CD8-positive, alpha-beta memory T cell (primary cell): Measurements from ENCODE around the gene SREK1IP1. TPM values are rescaled to one million over a fixed set of nuclear protein-coding genes. Genes with fewer than 3 reads are reported as not detected.

Experiments
- CTCF ChIA-PET: fragments of 350-600 bp; sonication (Branson Sonifier 250); formaldehyde crosslinking; loops from one replicate; lab custom pipeline; 2021; ENCODE audit warnings: antibody characterized with exemption; lab: Charles Lee
- POLR2A ChIA-PET: fragments of 350-600 bp; sonication (Branson Sonifier 250); formaldehyde crosslinking; loops from one replicate; lab custom pipeline; 2021; ENCODE audit warnings: antibody characterized with exemption; lab: Charles Lee
- DNase-seq, 5 donors: peaks; one replicate each; pipeline versions ENCODE4 v3.0.0 to v3.0.0-alpha.2; 2020 to 2022; ENCODE audit warnings: mixed read lengths in 1 of 5
- H3K27ac ChIP-seq: one replicate; pipeline ENCODE4 v1.7.0; 2013; ENCODE audit warnings: low read depth, mild to moderate bottlenecking, low read length, moderate library complexity
- H3K27me3 ChIP-seq: 2 replicates; pipeline ENCODE4 v1.7.0; 2013; ENCODE audit warnings: low read length, mild to moderate bottlenecking; ENCODE audit not compliant: insufficient read depth, poor library complexity, severe bottlenecking
- H3K36me3 ChIP-seq: 2 replicates; pipeline ENCODE4 v1.7.0; 2013; ENCODE audit warnings: mild to moderate bottlenecking, low read length, moderate library complexity; ENCODE audit not compliant: insufficient read depth
- H3K4me1 ChIP-seq: 2 replicates; pipeline ENCODE4 v1.7.0; 2013; ENCODE audit warnings: mild to moderate bottlenecking, low read length, moderate library complexity; ENCODE audit not compliant: insufficient read depth
- H3K4me3 ChIP-seq: 2 replicates; pipeline ENCODE4 v1.7.0; 2013; ENCODE audit warnings: mild to moderate bottlenecking, low read length
- H3K9me3 ChIP-seq: 2 replicates; pipeline ENCODE4 v1.7.0; 2013; ENCODE audit warnings: mild to moderate bottlenecking, low read length
- H3K27ac Mint-ChIP-seq, 8 donors: one replicate each; pipeline ENCODE4 v1.8.0; 2020 to 2021; ENCODE audit warnings: mixed read lengths in 8 of 8, mild to moderate bottlenecking in 6 of 8, inconsistent platforms in 3 of 8, moderate library complexity in 3 of 8
- H3K27me3 Mint-ChIP-seq, 2 donors: one replicate each; pipeline ENCODE4 v1.8.0; 2020 to 2021; ENCODE audit warnings: mixed read lengths in 2 of 2, mild to moderate bottlenecking in 1 of 2, moderate library complexity in 1 of 2
- H3K36me3 Mint-ChIP-seq, 3 donors: one replicate each; pipeline ENCODE4 v1.8.0; 2020 to 2021; ENCODE audit warnings: mixed read lengths in 3 of 3, inconsistent platforms in 1 of 3, mild to moderate bottlenecking in 1 of 3
- H3K4me1 Mint-ChIP-seq, 3 donors: one replicate each; pipeline ENCODE4 v1.8.0; 2020 to 2021; ENCODE audit warnings: mixed read lengths in 3 of 3, inconsistent platforms in 1 of 3, mild to moderate bottlenecking in 1 of 3
- H3K4me3 Mint-ChIP-seq, 7 donors: one replicate each; pipeline ENCODE4 v1.8.0; 2020 to 2021; ENCODE audit warnings: mixed read lengths in 7 of 7, mild to moderate bottlenecking in 6 of 7, moderate library complexity in 4 of 7, inconsistent platforms in 2 of 7
- H3K9me3 Mint-ChIP-seq, 5 donors: one replicate each; pipeline ENCODE4 v1.8.0; 2020 to 2022; ENCODE audit warnings: mixed read lengths in 5 of 5, mild to moderate bottlenecking in 3 of 5, moderate library complexity in 2 of 5, inconsistent platforms in 1 of 5
- polyA plus RNA-seq: library from polyadenylated mRNA; unstranded; fragments of 300-500 nt; fragmentation: Illumina TruSeq; gene quantifications from one replicate; pipeline ENCODE4 v1.2.3, GENCODE V29; 2021
- total RNA-seq, 2 experiments: library from RNA; stranded (reverse); gene quantifications; one replicate each; pipeline ENCODE4 v1.2.3, GENCODE V29; 2021

SREK1IP1 gene
- total and polyA plus RNA-seq, 3 experiments from 2014 or later, result 27.3 to 28.2 (median 27.7) TPM

- H3K9me3 Mint-ChIP-seq, result no peaks in the 10 kb centered on the region
- H3K36me3 ChIP-seq, result no peaks in the 10 kb centered on the region
- H3K27me3 Mint-ChIP-seq, result no peaks in the 10 kb centered on the region
- H3K9me3 ChIP-seq, result no peaks in the 10 kb centered on the region
- ChIA-PET POLR2A (no interaction called here), CTCF (no interaction called here)
- no peak overlapping the region for H3K27ac ChIP-seq
- DNase-seq, result no peak
- peaks cover 4 to 58% (median 5%) of the 10 kb centered on the region in 3 donors for H3K36me3 Mint-ChIP-seq
- no peaks in the 10 kb centered on the region for H3K27me3 ChIP-seq
- no peaks in the 10 kb centered on the region for H3K4me1 ChIP-seq
- H3K4me3 Mint-ChIP-seq, result no peak overlapping the region
- H3K4me3 ChIP-seq, result no peak overlapping the region
- peaks cover 0 to 2% (median 0%) of the 10 kb centered on the region in 3 donors for H3K4me1 Mint-ChIP-seq
- no peak overlapping the region for H3K27ac Mint-ChIP-seq
These were observed 27.8 kb upstream of the SREK1IP1 start for GRCh38 chr5:64796301-64796700.

DNA sequence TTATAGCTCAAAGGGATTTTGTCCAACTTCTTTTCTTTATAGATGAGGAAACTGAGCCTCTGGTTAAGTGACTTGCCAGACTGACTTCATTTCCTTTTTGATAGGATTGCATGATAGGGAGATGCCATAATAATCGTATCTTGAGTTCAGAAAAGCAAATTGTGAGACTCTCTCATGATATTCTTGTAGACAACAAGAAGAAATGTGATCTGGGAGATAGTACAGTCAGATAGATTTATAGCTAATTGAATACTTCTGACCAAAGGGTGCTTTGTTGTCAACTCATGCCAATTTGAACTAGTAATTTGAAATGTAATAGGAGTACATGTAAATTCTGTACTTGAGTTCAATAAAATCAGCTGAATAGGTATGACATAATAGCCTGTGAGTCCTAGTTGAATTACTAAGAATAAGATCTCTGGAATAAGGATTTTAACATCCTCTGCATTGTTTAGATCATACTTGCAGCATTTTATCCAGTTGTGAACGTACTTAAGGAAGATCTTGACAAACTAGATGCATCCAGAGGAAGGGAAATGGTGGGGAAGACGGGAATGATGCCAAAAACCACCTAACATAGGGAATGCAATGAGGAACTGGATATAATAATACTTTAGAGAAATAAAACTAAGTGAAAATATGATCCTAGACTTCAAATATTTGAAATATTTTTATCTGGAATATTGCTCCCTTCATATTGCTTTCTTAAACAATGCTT lies 25.7 kb upstream of the SREK1IP1 start:
- ChIA-PET CTCF (interaction anchor here (1.4 kb wide), 1 partner anchor 10 kb away, joined by 4 read pairs; no protein-coding TSS in a partner anchor), POLR2A (no interaction called here)
- Mint-ChIP-seq H3K36me3 (peaks cover 5 to 56% (median 8%) of the 10 kb centered on the region in 3 donors), H3K4me1 (peaks cover 0 to 2% (median 0%) of the 10 kb centered on the region in 3 donors), H3K4me3 (no peak overlapping the region), H3K27ac (no peak overlapping the region), H3K27me3 (no peaks in the 10 kb centered on the region), H3K9me3 (no peaks in the 10 kb centered on the region)
- Histone ChIP-seq H3K4me3 (no peak overlapping the region), H3K9me3 (no peaks in the 10 kb centered on the region), H3K27ac (no peak overlapping the region), H3K4me1 (no peaks in the 10 kb centered on the region), H3K36me3 (peaks cover 5% of the 10 kb centered on the region), H3K27me3 (no peaks in the 10 kb centered on the region)
- no peak for DNase-seq

- CTCF ChIA-PET, result interaction anchor here (1.3 kb wide), 1 partner anchor 691 kb away, joined by 3 read pairs; no protein-coding TSS in a partner anchor
These were observed 24.0 kb upstream of the SREK1IP1 start for GRCh38 chr5:64792469-64792868.

GRCh38 chr5:64790210-64790609 lies 21.7 kb upstream of the SREK1IP1 start:
- H3K27ac Mint-ChIP-seq, result no peak overlapping the region
- CTCF ChIA-PET, result no interaction called here

More at GRCh38 chr5:64792469-64792868, 24.0 kb upstream of the SREK1IP1 start:
- Mint-ChIP-seq H3K4me1 (no peaks in the 10 kb centered on the region), H3K9me3 (no peaks in the 10 kb centered on the region), H3K27me3 (no peaks in the 10 kb centered on the region), H3K36me3 (peaks cover 5 to 55% (median 8%) of the 10 kb centered on the region in 3 donors), H3K4me3 (no peak overlapping the region), H3K27ac (no peak overlapping the region)
- POLR2A ChIA-PET, result no interaction called here
- Histone ChIP-seq H3K4me3 (no peak overlapping the region), H3K9me3 (no peaks in the 10 kb centered on the region), H3K27me3 (no peaks in the 10 kb centered on the region), H3K4me1 (no peaks in the 10 kb centered on the region), H3K27ac (no peak overlapping the region), H3K36me3 (peaks cover 5% of the 10 kb centered on the region)
- no peak for DNase-seq

DNA sequence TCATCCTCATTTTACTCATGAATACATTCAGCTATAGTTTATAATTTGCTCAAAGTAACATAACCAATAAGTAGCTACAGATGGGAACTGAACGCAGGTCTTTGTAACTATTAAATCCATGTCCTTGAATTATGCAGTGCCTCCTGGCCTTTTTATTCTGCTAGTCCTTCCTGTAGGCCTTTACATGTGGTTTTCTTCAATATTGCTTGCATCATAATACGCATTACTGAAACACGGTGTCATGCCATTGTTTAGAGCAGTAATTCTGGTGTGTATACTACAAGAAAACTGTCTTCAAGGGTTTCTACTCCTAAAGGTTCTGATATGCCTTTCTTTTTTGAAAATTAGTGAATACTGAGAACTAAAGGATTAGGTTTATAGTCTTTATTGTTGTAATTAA lies 21.0 kb upstream of the SREK1IP1 start:
- Mint-ChIP-seq H3K4me3 (no peak overlapping the region), H3K27ac (no peak overlapping the region), H3K27me3 (no peaks in the 10 kb centered on the region), H3K9me3 (no peaks in the 10 kb centered on the region), H3K4me1 (peaks cover under 1 to 2% (median under 1%) of the 10 kb centered on the region in 3 donors), H3K36me3 (peaks cover 10 to 62% (median 13%) of the 10 kb centered on the region in 3 donors)
- Histone ChIP-seq H3K27me3 (no peaks in the 10 kb centered on the region), H3K36me3 (peaks cover 5% of the 10 kb centered on the region), H3K9me3 (no peaks in the 10 kb centered on the region), H3K27ac (no peak overlapping the region), H3K4me3 (no peak overlapping the region), H3K4me1 (no peaks in the 10 kb centered on the region)
- ChIA-PET POLR2A (no interaction called here), CTCF (no interaction called here)
- DNase-seq, result no peak

More at GRCh38 chr5:64790210-64790609, 21.7 kb upstream of the SREK1IP1 start:
- Histone ChIP-seq H3K4me1 (no peaks in the 10 kb centered on the region), H3K4me3 (no peak overlapping the region), H3K36me3 (peaks cover 5% of the 10 kb centered on the region), H3K9me3 (no peaks in the 10 kb centered on the region), H3K27me3 (no peaks in the 10 kb centered on the region), H3K27ac (no peak overlapping the region)
- H3K9me3 Mint-ChIP-seq, result no peaks in the 10 kb centered on the region
- H3K27me3 Mint-ChIP-seq, result no peaks in the 10 kb centered on the region
- no peak for DNase-seq
- POLR2A ChIA-PET, result no interaction called here
- no peak overlapping the region for H3K4me3 Mint-ChIP-seq
- H3K4me1 Mint-ChIP-seq, result no peaks in the 10 kb centered on the region
- H3K36me3 Mint-ChIP-seq, result peaks cover 10 to 64% (median 13%) of the 10 kb centered on the region in 3 donors

DNA sequence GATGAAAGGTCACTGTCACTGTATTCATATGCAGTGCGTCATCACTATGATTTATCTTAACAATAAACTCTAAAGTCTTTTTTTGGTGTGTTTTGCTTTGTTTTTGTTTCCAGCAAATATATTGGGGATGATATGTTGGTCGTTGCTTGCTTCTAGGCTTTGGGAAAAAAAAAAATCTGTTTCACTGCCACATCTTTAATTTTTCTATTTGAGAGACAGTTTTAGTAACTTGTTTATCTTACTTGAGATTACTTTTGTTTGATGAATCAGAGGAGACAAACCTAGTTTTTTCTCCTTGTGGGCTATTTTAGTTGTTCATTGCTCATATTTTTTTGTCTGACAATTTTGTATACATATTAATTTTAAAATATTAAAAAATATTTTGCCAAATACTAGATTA lies 19.7 kb upstream of the SREK1IP1 start:
- Mint-ChIP-seq H3K4me3 (no peak overlapping the region), H3K36me3 (peaks cover 10 to 58% (median 13%) of the 10 kb centered on the region in 3 donors), H3K27me3 (no peaks in the 10 kb centered on the region), H3K4me1 (peaks cover 3 to 5% (median 4%) of the 10 kb centered on the region in 3 donors), H3K9me3 (no peaks in the 10 kb centered on the region), H3K27ac (no peak overlapping the region)
- Histone ChIP-seq H3K27me3 (no peaks in the 10 kb centered on the region), H3K9me3 (no peaks in the 10 kb centered on the region), H3K4me3 (no peak overlapping the region), H3K4me1 (no peaks in the 10 kb centered on the region), H3K27ac (no peak overlapping the region), H3K36me3 (peaks cover 9% of the 10 kb centered on the region)
- ChIA-PET POLR2A (no interaction called here), CTCF (no interaction called here)
- DNase-seq, result no peak

DNA sequence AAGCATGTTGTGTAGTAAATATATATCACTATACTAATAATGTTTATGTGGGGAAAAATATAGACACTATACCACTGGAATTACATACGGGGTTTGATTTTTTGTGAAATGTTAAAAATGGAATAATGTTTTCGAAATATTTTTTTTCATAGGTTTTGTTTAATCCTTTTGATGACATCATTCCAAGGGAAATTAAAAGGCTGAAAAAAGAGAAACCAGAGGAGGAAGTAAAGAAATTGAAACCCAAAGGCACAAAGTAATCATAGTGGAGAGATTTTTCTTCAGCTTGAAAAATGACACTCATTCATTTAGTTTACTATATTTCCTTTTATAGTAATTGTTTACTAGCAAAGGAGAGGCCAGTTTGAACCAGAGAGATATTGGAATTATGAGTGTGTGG lies 17.9 kb upstream of the SREK1IP1 start:
- no peaks in the 10 kb centered on the region for H3K9me3 Mint-ChIP-seq
- no peak overlapping the region for H3K27ac Mint-ChIP-seq
- Histone ChIP-seq H3K4me1 (no peaks in the 10 kb centered on the region), H3K4me3 (no peak overlapping the region), H3K9me3 (no peaks in the 10 kb centered on the region), H3K27ac (no peak overlapping the region), H3K36me3 (peaks cover 9% of the 10 kb centered on the region), H3K27me3 (no peaks in the 10 kb centered on the region)
- H3K27me3 Mint-ChIP-seq, result no peaks in the 10 kb centered on the region
- H3K4me1 Mint-ChIP-seq, result peaks cover 3 to 5% (median 4%) of the 10 kb centered on the region in 3 donors
- H3K36me3 Mint-ChIP-seq, result peaks cover 9 to 53% (median 10%) of the 10 kb centered on the region in 3 donors
- CTCF ChIA-PET, result no interaction called here
- DNase-seq, result no peak
- H3K4me3 Mint-ChIP-seq, result no peak overlapping the region
- POLR2A ChIA-PET, result no interaction called here

DNA sequence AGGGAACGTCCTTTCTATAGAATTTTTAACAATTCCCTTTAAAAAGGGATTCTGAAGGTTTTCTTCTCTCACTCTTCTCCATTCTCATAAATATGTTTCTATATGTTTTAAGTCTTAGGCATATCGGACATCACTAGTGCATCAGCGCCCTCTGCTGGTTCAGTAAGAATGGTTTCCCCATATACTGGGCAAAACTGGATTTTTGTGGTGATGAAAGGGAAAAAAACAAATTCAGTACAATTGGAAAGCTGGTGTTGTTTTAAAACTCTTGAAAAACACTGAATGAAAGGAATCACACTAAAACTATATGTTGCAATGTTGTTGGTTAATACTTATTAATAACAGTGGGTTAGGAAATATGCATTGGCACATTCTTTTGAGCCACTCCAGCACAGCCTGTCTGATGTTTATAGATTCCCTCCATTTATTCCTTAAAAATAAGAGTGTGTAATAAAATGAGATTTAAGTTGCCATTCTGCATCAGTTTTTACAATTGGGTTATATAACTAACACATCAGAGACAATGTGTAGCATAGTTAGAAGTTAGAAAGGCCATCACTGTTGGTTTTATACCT lies 16.0 kb upstream of the SREK1IP1 start:
- Histone ChIP-seq H3K9me3 (no peaks in the 10 kb centered on the region), H3K27me3 (no peaks in the 10 kb centered on the region), H3K36me3 (peaks cover 4% of the 10 kb centered on the region), H3K27ac (no peak overlapping the region), H3K4me1 (no peaks in the 10 kb centered on the region), H3K4me3 (no peak overlapping the region)
- Mint-ChIP-seq H3K4me3 (no peak overlapping the region), H3K9me3 (no peaks in the 10 kb centered on the region), H3K27ac (no peak overlapping the region), H3K4me1 (peaks cover 7 to 16% (median 7%) of the 10 kb centered on the region in 3 donors), H3K36me3 (peaks cover 11 to 48% (median 11%) of the 10 kb centered on the region in 3 donors), H3K27me3 (no peaks in the 10 kb centered on the region)
- CTCF ChIA-PET, result interaction anchor here (0.8 to 2.1 kb wide), 10 partner anchors 9 to 700 kb away, joined by 3 to 7 read pairs (median 4); no protein-coding TSS in a partner anchor
- POLR2A ChIA-PET, result no interaction called here
- peak; percentile 49 to 75 (median 58) for DNase-seq
